Measurements from ENCODE around the gene KRT10.

KRT10 gene

DNA sequence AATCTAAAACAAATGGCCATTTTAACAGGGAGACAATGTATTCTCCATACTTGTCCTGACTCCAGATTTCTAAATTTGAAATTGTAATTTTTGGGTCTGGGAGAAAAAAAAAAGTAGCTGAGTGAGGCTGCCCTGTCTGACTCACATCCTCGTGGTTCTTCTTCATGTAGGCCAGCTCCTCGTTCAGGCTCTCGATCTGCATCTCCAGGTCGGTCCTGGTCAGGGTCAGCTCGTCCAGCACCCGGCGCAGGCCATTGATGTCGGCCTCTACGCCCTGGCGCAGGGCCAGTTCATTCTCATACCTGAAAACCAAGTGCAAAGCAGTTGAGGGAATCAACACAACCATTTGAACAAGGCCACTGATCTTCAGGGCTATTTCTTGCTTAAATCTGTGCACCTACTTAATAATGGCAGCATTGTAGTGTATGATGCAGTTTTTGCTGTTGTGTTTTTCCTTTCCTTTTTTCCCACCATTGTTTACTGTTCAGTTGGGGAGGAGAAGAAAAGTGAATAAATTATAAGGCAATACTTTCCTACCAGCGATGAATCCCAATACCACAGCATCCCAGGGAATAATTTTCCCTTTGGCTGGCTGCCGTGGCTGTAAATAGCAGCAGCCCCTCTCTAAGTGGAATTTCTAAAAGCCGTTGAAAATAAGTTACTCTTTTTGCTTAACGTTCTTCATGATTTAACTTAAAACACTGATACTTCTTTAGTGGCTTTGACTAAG, 42.4 kb upstream of the KRT10 start:
- Histone ChIP-seq H3K4me3 (ENCODE audit: low read depth, low read length) (no peak overlapping the region), H3K27ac (ENCODE audit: extremely low read depth, low read depth, low read length) (no peak overlapping the region), H3K9me3 (ENCODE audit: control insufficient read depth, insufficient read depth, low read depth, low read length) (no peaks in the 10 kb centered on the region), H3K4me1 (ENCODE audit: control insufficient read depth, insufficient read depth, low read length) (no peaks in the 10 kb centered on the region), H3K36me3 (ENCODE audit: control insufficient read depth in 2 of 2, insufficient read depth in 1 of 2, low read length in 2 of 2) (no peaks in the 10 kb centered on the region)
- TF ChIP-seq ZNF416 (tag by site-specific recombination; IDR thresholded peaks at IDR 0.05) (no peak), ZNF391 (tag by site-specific recombination; IDR thresholded peaks at IDR 0.05; ENCODE audit: borderline replicate concordance, low read depth) (no peak), GLIS1 (tag by site-specific recombination; IDR thresholded peaks at IDR 0.05) (no peak), ZNF175 (tag by site-specific recombination; IDR thresholded peaks at IDR 0.05) (no peak), ZNF677 (tag by site-specific recombination; IDR thresholded peaks at IDR 0.05) (no peak), ZBTB11 (tag by site-specific recombination; conservative IDR thresholded peaks at IDR 0.05; ENCODE audit: low read depth) (no peak), CTCF (tag by site-specific recombination; IDR thresholded peaks at IDR 0.05) (no peak), ZNF626 (tag by site-specific recombination; IDR thresholded peaks at IDR 0.05) (no peak), GLI4 (tag by site-specific recombination; IDR thresholded peaks at IDR 0.05) (no peak), ZFP69B (tag by site-specific recombination; IDR thresholded peaks at IDR 0.05) (no peak)
- TF ChIP-seq, protein P1, sequence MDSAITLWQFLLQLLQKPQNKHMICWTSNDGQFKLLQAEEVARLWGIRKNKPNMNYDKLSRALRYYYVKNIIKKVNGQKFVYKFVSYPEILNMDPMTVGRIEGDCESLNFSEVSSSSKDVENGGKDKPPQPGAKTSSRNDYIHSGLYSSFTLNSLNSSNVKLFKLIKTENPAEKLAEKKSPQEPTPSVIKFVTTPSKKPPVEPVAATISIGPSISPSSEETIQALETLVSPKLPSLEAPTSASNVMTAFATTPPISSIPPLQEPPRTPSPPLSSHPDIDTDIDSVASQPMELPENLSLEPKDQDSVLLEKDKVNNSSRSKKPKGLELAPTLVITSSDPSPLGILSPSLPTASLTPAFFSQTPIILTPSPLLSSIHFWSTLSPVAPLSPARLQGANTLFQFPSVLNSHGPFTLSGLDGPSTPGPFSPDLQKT (IDR thresholded peaks at IDR 0.05; ENCODE audit: borderline replicate concordance, low read depth, low read length): no peak
- CTCF ChIA-PET: interaction anchor here (0.6 to 1.0 kb wide), 2 partner anchors 38 to 250 kb away, joined by 3 read pairs; no protein-coding TSS in a partner anchor
- POLR2A ChIA-PET: no interaction called here

DNA sequence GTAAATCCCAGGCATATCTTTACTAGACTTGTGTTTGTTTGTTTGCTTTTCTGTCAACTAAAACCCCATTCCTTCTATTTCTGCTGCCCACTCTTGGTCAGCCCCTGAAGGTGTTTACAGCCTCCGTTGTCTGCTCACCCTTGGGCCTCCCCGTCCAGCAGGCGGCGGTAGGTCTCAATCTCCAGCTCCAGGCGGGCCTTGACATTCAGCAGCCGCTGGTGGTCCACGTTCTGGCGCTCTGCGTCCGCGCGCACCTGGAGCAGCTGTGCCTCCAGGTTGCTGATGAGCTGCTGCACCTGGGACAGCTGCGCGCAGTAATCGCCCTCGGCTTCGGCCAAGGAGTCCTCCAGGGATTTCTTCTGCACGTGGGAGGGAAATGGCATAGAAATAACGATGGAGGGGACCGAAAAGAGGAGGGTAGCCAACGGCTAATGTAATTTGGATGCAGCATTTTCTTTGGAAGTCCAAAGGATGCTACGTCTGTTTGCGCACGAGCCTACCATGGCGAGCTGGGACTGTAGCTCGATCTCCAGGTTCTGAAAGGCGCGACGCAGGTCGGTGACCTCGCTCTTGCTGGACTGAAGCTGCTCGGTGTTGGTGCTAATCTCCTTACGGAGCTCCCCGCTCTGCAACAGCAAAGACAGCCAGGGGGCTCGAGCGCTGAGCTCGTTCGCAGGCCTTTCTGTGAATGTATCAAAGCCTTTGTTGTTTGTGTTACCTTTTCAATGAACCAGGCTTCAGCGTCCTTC, 40.7 kb upstream of the KRT10 start:
- Histone ChIP-seq H3K27ac (ENCODE audit: extremely low read depth, low read depth, low read length) (no peak overlapping the region), H3K9me3 (ENCODE audit: control insufficient read depth, insufficient read depth, low read depth, low read length) (no peaks in the 10 kb centered on the region), H3K36me3 (ENCODE audit: control insufficient read depth in 2 of 2, insufficient read depth in 1 of 2, low read length in 2 of 2) (no peaks in the 10 kb centered on the region), H3K4me1 (ENCODE audit: control insufficient read depth, insufficient read depth, low read length) (no peaks in the 10 kb centered on the region), H3K4me3 (ENCODE audit: low read depth, low read length) (no peak overlapping the region)
- ChIA-PET POLR2A (no interaction called here), CTCF (interaction anchor here (0.5 to 1.2 kb wide), 2 partner anchors 671 to 802 kb away, joined by 3 to 4 read pairs; no protein-coding TSS in a partner anchor)
- TF ChIP-seq ZNF391 (tag by site-specific recombination; IDR thresholded peaks at IDR 0.05; ENCODE audit: borderline replicate concordance, low read depth): no peak
- TF ChIP-seq, protein P2, sequence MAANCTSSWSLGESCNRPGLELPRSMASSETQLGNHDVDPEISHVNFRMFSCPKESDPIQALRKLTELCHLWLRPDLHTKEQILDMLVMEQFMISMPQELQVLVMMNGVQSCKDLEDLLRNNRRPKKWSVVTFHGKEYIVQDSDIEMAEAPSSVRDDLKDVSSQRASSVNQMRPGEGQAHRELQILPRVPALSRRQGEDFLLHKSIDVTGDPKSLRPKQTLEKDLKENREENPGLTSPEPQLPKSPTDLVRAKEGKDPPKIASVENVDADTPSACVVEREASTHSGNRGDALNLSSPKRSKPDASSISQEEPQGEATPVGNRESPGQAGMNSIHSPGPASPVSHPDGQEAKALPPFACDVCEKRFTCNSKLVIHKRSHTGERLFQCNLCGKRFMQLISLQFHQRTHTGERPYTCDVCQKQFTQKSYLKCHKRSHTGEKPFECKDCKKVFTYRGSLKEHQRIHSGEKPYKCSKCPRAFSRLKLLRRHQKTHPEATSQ (tag by site-specific recombination; IDR thresholded peaks at IDR 0.05): no peak
- no peak for TF ChIP-seq ZNF670 (tag by site-specific recombination; IDR thresholded peaks at IDR 0.05; ENCODE audit: low read depth)
- no peak for TF ChIP-seq ZNF354C (tag by site-specific recombination; IDR thresholded peaks at IDR 0.05; ENCODE audit: borderline replicate concordance, low read depth)
- no peak for TF ChIP-seq ZNF423 (tag by site-specific recombination; IDR thresholded peaks at IDR 0.05)
- TF ChIP-seq SCRT2 (tag by site-specific recombination; IDR thresholded peaks at IDR 0.05): no peak
- no peak for TF ChIP-seq ZNF529 (tag by site-specific recombination; IDR thresholded peaks at IDR 0.05; ENCODE audit: insufficient replicate concordance)
- no peak for TF ChIP-seq GFI1B (tag by site-specific recombination; IDR thresholded peaks at IDR 0.05)
- no peak for TF ChIP-seq ZNF596 (tag by site-specific recombination; IDR thresholded peaks at IDR 0.05)
- TF ChIP-seq ZNF768 (tag by site-specific recombination; IDR thresholded peaks at IDR 0.05): no peak
- TF ChIP-seq ZNF16 (tag by site-specific recombination; IDR thresholded peaks at IDR 0.05; ENCODE audit: low read depth): no peak
- TF ChIP-seq ZNF350 (tag by site-specific recombination; IDR thresholded peaks at IDR 0.05): no peak
- TF ChIP-seq ZNF555 (tag by site-specific recombination; conservative IDR thresholded peaks at IDR 0.05): no peak
- TF ChIP-seq YY1 (tag by site-specific recombination; IDR thresholded peaks at IDR 0.05): no peak
- TF ChIP-seq ZBTB7A (tag by site-specific recombination; IDR thresholded peaks at IDR 0.05; ENCODE audit: low read depth): no peak
- no peak for TF ChIP-seq EGR2 (tag by site-specific recombination; IDR thresholded peaks at IDR 0.05; ENCODE audit: low read depth)

All from HEK293 (cell line).